Activated CD4-positive, alpha-beta T cell treated with anti-CD3 and anti-CD28 coated beads for 4 hours (primary cell): ENCODE measurements around the gene FBN1.

Experiments
- DNase-seq, 2 donors: peaks; one replicate each; pipeline ENCODE4 v3.0.0-alpha.2; 2020

The FBN1 gene

DNA sequence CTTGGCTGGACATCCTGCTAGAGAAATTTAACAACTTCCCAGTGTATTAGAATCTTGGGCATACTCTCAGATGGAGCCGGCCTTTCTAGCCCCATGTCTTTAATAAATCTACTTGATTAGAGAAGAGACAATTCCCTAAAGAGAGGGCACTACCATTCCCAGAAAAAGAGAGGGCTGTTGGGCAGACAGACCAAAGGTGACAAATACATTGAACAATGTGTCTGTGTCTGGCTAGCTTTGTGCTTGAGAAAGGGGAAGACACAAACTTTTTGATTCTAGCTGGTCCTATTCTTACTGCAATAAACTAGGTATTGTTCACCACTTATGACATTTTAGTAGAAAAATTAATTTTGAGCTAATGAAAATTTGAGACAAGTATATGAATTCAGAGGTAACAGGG, 256.6 kb downstream of the FBN1 start:
- no peak for DNase-seq

DNA sequence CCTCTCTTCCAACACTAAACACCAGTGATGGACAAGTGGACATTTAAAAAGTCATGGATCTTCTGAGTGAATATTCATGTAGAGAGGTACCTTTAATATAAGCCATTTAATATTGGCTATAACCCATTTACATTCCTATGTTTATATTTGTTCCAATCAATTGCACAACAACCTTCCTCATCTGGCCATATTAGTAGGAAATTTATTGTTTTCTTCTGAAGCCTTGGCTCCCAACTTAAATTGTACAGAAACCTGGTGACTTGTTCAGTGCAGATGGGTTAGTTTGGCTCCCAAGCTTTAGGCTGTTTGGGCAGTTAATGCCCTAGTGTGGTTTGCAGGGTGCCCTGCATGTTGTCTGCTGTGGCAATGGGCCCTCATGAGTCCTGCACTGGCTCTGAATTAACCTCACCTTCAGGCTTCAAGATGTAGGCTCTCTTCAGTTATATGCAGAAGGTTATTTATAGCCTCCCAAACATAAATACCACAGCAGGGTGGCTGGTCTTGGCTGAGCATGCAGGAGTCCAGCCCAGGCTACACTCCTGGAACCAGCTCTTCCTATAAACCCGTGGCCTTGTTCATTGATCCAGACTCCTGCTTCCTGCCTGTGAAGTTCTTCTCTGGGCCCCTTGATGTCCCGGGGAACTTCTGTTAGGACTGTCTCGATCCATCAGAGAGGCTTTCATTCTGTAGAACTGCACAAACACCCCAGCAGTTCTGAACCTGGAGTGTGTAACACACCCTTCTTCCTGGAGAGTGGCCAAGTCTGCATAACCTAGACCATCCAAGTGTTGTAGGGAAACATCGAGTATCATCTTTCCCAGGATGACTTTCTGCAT, 257.3 kb downstream of the FBN1 start:
- no peak for DNase-seq

DNA sequence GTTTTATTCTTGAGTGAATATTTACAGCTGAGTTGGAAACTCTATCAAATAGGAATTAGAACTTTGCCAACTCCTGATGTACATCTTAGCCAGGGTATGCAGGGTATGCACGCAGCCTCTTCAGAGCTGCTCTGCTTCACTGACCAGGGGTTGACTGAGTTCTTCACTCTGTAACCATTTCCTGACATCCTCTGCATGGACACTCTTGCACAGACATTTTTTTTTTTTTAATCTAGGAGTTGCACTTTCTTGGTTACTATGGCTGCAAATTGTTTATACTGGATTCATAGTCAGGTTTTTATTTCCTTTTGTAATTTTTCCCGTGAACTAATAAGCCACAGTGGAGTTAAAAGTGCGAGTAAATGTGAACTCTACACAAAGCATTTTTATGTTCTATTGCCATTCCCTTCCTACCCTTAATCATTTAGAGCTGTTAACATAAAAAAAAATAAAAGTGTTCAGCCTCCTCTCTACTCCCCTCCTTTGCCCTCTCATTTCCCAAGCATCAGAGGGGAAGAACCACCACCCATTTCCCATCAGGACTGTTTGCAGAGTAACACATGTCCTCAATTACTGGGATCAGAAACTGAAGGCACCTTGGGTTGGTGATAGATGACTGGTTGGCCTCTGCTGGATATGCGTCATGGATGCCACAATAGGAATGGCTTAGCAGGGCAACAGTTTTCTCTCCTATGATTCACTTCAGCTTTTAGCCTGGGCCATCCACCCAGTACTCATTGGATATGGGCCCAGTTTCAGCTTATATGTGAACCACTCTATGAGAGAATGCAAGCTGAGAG, 260.3 kb downstream of the FBN1 start:
- DNase-seq, result no peak

DNA sequence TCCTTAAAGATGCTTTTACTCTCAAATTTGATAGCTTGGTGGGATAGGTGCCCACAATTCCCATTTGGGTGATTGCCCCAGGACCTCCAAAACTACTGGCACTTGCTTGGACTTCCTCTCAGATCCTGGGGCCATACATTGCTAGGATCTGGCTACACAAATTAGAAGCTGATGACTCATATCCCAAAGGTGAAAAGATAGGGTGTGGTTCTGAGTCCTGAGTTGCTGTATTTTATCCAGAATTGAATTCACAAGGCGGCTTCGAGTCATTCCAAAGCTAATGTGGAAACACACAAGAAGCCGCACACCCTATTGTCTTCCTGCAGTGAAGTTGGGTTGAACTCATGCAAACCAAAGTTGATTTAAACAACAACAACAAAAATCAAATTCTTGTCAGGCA, 260.9 kb downstream of the FBN1 start:
- DNase-seq, result no peak

DNA sequence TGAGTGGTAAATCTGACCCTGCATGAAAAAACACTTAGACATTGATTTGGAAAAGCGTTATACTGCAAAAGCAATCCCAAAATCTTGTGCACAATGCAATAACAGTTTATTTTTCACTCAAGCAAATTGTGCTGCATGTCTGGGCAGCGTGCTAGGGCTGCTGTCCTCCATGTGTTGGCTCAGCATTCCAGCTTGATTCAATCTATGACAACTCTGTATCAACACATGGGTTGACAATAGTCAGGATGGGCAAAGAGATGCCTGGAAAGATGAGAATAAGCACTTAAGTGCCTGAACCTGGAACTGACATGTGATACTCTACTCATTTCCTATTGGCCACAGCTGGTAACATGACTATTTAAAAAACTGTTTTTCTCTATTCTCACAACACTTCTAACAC, 262.5 kb downstream of the FBN1 start:
- DNase-seq, result no peak

DNA sequence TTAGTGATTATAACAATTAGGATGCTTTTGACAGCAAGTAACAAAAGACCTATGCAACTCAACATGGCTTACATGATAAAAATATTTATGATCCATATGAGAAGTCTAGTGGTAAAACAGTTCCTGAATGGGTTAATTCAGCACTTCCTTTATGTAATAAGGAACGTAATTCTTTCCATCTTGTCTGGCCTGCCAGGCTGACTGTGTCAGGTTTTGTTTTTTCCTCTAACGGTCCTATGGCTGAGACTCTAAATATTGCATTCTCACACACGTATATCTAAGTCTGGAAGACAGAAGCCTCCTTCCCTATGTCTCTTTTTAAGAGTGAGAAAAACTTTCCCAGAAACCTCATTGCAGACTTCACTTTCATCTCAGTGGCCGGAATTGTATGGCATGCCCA, 263.6 kb downstream of the FBN1 start:
- no peak for DNase-seq

DNA sequence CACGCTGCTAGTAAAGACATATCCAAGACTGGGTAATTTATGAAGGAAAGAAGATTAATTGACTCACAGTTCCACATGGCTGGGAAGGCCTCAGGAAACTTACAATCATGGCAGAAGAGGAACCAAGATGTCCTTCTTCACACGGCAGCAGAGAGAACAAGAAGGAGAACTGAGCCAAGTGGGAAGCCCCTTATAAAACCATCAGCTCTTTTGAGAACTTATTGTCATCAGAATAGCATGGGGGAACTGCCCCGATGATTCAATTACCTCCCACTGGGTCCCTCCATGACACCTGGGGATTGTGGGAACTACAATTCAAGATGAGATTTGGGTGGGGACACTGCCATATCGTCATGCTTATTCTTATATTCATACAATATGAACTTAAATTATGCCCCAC, 265.3 kb downstream of the FBN1 start:
- DNase-seq, result no peak

DNA sequence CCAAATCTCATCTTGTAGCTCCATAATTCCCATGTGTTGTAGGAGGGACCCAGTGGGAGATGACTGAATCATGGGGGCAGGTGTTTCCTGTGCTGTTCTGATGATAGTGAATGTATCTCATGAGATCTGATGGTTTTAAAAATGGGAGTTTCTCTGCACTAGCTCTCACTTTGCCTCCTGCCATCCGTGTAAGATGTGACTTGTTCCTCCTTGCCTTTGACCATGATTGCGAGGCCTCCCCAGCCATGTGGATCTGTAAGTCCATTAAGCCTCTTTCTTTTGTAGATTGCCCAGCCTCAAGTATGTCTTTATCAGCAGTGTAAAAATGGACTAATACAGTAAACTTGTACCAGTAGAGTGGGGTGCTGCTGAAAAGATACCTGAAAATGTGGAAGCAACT, 269.7 kb downstream of the FBN1 start:
- DNase-seq, result no peak

DNA sequence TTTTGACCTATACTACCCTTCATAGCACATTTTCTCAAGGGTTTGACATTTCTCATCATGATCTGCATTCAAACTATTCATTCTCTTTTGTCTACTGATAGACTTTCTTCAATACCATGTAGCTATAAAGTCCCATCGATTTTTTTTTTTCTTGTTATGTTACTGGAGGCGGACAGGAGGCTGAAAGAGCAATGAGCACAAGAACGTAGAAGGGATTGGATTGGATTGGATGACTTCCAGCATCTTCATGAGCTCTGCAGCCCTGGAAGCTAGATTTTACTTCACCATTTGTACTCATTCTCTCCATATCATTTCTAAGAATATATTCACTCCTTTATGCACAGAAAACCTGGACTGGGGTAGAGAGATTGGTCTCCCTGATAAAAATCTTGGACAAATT, 271.0 kb downstream of the FBN1 start:
- no peak for DNase-seq

DNA sequence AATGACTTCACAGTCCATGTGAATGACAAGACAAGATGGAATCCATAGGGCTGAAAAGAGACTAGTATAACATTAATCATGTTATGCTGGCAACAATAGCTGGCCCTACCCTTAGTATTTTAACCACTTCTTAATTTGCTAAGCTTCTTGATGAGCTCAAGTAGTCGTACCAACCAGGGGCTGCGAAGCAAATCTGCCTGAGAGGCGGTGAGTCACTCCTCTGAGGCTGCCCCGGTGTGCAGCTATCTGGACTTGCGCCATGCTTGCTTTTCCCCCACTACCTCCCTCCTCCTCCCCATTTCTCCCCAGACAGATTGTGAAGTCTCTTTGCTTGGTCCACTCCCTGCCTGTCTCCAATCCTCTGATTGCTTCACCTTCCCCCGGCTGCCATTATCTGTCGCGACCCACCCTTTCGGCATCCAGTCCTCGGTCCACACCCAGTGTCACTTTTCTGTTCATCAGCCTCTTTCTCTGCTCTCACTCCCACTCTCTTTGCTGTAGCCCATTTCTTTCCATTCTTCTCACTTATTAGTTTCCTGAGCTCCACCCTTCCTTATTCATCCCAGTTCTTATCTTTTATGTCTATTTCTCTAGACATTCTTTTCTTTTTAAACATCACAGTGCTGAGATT, 271.6 kb downstream of the FBN1 start:
- DNase-seq, result no peak

DNA sequence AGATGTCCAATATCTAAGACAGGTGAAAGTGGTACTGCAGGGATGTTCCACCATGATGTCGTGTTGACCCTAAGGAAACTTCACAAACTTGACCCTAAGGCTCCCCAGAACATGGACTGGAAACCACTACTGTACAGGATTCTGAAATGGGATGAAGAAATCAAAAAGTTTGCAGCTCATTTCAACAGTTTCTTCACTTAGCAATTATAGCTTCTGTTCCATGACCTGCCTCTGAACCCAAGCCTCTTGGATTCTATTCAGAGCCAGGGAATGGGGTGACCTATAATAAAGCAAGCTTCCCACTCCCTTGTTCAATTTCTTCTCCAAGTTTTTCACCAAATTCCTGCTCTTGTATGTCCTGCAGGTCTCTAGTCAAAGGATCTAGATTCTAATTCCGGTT, 273.5 kb downstream of the FBN1 start:
- DNase-seq, result no peak

DNA sequence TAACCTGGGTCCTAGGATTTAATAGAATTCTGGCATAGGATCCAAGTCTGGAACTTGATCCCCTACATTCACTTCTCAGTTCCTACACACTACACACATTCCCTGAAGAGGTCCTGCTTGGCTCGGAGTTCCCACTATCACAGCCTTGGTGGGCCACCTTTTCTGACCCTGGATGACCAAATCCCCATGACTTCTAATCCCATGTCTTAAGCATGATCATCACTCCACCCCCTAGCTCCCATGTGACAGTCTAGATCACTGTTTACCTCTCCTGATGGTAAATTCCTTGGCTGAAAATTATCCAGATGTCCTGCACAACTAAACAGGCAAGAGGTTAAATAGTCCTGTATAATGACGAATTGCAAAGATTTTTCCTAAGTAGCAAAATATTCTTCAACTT, 274.0 kb downstream of the FBN1 start:
- no peak for DNase-seq

DNA sequence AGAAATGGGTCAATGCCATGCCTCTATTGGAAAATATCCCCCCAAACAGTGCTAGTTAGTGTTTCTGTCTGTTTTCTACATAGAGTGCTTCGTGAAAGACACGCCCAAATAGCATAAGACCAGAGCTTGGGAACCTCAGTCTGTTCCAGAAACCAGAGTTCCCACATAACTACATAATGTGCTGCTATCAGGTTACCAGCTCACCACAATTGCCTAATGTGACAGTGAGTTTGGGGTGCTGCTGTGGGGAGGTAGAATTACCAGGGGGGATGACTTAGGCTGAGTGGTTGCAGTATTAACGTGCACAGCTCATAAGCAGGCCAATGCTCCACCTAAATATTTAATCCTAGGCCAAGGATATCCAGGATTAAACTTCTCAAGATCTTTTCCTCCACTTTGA, 275.0 kb downstream of the FBN1 start:
- no peak for DNase-seq

DNA sequence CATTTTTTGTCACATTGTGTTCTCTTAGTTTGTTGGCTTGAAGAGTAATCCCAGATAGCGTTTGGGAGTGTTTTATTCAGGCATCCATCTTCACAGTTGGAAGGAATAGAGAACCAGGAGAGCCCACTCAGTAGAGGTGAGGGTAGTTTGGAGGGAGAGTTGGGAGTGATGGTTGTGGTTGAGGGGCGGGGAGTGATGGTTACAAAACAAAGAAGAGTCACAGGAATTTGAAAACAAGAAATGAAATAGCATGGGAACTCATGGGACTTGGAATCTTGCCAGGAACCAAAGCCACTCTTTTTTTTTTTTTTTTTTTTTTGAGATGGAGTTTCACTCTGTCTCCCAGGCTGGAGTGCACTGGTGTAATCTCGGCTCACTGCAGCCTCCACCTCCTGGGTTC, 278.0 kb downstream of the FBN1 start:
- no peak for DNase-seq

DNA sequence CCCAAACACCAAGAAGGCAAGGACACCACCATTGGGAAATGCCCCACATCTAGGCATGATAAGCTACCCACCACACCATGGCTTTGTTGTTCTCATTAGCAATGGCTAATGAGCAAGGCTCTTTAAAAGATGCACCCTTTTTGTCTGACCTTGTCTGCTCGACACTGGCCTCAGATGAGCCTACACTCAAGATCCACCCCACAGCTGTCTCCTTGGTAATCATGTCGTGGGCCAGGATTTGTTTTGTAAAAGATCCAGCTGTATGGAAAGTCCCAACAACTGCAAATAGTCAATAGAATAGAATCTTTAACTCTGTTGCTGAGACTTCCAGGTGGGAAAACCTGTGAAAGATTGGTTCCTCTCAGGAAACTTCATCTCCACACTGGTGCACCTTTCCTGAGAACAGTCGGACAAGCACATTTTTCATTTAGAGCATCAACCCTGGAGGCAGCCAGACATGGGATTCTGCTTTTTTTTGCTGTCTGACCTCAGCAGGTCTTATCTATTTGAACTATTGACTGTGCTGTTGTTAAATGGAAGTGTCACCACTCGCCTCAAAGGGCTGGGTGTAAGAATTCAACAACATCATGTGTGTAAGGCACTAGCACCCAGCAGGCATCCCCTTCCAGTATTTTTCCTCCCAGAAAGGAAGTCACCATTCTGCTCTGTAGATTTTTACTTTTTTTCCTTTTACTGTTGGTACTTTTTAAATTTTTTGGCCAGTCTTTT, 278.8 kb downstream of the FBN1 start:
- DNase-seq, result no peak

DNA sequence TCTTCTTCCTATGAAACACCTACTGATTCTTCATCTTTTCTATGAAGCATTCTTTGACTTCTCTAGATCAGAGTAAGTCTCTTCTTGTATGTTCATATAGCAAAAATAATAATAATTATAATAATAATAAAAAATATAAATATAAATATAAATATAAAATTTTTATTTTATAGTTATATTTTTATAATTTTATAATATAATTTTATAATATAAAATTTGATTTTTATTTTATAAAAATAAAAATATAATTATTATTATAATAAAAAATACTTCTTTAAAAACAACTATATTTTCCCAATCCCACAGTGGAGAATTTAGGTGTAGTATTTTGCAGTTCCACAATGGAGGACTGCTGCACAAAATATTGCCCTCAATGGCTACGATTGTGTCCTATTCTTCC, 279.9 kb downstream of the FBN1 start:
- no peak for DNase-seq

DNA sequence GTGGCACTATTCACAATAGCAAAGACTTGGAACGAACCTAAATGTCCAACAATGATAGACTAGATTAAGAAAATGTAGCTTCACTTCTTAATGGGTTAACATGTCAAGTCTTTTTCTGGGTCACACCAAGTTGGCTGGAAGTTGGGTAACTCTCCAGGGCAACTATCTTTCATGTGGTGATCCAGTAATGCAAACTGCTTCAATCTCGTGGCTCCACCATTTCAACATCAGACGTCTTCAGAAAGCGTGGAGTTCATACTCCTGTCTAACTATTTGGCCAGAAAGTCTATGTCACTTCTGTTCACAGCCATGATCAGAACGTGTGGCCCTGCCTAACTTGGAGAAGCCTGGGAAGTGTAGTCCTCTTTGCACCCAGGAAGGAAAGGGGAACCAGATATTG, 282.0 kb downstream of the FBN1 start:
- DNase-seq, result no peak

DNA sequence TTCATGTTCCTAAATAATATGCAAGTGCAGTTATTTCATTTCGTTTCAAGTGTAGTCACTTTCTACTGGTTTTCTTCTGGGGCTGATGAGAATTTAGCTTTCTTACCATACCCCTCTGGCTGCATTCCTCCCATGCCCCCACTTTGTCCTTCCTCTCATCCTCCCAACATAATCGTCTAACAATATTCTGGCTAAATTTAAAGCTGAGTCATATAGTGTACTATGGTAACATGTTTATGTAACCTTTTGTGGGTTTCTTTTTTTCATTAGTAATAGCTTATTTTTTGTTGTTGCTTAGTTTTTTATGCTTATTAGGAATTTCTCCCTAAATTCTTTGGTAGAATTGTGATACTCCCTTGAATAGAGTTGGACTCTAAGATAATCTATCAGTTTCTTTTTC, 283.8 kb downstream of the FBN1 start:
- no peak for DNase-seq

DNA sequence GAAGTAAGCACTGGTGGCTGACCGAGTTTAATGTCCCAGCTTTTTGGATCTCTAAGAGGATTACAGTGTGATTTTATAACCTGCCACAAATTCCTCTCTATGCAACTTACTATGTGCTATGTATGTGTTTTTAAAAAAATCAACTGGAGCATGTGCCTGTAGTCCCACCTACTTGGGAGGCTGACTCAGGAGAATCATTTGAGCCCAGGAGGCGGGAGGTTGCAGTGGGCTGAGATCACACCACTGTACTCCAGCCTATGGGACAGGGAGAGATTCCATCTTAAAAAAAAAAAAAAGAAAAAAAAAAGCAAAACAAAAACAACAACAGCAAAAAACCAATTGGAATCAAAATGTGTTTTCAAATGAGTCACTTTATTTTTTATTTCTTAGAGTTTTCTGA, 284.7 kb downstream of the FBN1 start:
- DNase-seq, result no peak
